ENCODE data around the gene ATM. TPM values are rescaled to one million over a fixed set of nuclear protein-coding genes. Genes with fewer than 3 reads are reported as not detected.

ATM gene
- total RNA-seq, 2 experiments from 2014 or later = 125 to 159 TPM

DNA sequence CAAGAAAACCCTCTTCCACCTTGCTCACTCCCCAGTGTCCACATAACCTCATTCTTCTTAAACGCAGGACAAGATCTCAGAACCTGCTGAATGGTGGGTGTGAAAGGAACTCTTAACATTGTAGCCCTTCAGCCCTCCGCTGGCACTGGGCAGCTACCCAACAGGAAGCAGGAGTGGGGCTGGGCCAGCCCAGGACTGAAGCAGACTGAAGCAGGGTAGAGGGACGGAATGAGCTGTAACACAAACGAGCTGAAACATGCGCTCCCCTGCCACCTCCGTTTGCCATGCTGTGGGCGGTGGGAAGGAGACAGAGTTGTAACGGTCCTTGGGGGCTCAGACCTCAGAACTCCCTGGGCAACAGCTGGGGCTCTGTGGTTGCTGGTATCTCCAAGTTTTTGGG is 24.0 kb upstream of the ATM start:
- H3K9me3 ChIP-seq (ENCODE audit: low read length) = peaks cover 7% of the 10 kb centered on the region
- peaks cover 100% of the 10 kb centered on the region for H3K36me3 ChIP-seq (ENCODE audit: insufficient read depth, low read length)
- H3K79me2 ChIP-seq (ENCODE audit: insufficient read depth, low read depth, low read length) = peaks cover 40% of the 10 kb centered on the region
- no peaks in the 10 kb centered on the region; the same call in 1 of the 2 replicates for H4K20me1 ChIP-seq (ENCODE audit: insufficient read depth, low read length)
- H2AFZ ChIP-seq (ENCODE audit: low read length) = no peak overlapping the region
- intact Hi-C loops (cut with micrococcal nuclease; ENCODE audit: unreplicated experiment) = no loop called here
- POLR2A ChIA-PET = no interaction called here
- TF ChIP-seq, protein P1, sequence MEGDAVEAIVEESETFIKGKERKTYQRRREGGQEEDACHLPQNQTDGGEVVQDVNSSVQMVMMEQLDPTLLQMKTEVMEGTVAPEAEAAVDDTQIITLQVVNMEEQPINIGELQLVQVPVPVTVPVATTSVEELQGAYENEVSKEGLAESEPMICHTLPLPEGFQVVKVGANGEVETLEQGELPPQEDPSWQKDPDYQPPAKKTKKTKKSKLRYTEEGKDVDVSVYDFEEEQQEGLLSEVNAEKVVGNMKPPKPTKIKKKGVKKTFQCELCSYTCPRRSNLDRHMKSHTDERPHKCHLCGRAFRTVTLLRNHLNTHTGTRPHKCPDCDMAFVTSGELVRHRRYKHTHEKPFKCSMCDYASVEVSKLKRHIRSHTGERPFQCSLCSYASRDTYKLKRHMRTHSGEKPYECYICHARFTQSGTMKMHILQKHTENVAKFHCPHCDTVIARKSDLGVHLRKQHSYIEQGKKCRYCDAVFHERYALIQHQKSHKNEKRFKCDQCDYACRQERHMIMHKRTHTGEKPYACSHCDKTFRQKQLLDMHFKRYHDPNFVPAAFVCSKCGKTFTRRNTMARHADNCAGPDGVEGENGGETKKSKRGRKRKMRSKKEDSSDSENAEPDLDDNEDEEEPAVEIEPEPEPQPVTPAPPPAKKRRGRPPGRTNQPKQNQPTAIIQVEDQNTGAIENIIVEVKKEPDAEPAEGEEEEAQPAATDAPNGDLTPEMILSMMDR (conservative IDR thresholded peaks at IDR 0.05; ENCODE audit: low read length) = no peak
- H3K9me2 ChIP-seq (ENCODE audit: insufficient read depth, low read length) = no peaks in the 10 kb centered on the region
- BruUV-seq (replicated peaks) = no TSS peak
- no peak overlapping the region for H3K4me3 ChIP-seq (ENCODE audit: low read depth, low read length, poor library complexity, severe bottlenecking)
- no peaks in the 10 kb centered on the region for H3K4me1 ChIP-seq (ENCODE audit: insufficient read depth, low read length, poor library complexity, severe bottlenecking)
- no peak for DNase-seq (ENCODE audit: low spot score)
- no peak overlapping the region for H3K27ac ChIP-seq (ENCODE audit: low read depth, low read length, poor library complexity, severe bottlenecking)
- CTCF ChIA-PET (ENCODE audit: unreplicated experiment) = no interaction called here
- no peak overlapping the region for H3K4me2 ChIP-seq (ENCODE audit: low read length)

DNA sequence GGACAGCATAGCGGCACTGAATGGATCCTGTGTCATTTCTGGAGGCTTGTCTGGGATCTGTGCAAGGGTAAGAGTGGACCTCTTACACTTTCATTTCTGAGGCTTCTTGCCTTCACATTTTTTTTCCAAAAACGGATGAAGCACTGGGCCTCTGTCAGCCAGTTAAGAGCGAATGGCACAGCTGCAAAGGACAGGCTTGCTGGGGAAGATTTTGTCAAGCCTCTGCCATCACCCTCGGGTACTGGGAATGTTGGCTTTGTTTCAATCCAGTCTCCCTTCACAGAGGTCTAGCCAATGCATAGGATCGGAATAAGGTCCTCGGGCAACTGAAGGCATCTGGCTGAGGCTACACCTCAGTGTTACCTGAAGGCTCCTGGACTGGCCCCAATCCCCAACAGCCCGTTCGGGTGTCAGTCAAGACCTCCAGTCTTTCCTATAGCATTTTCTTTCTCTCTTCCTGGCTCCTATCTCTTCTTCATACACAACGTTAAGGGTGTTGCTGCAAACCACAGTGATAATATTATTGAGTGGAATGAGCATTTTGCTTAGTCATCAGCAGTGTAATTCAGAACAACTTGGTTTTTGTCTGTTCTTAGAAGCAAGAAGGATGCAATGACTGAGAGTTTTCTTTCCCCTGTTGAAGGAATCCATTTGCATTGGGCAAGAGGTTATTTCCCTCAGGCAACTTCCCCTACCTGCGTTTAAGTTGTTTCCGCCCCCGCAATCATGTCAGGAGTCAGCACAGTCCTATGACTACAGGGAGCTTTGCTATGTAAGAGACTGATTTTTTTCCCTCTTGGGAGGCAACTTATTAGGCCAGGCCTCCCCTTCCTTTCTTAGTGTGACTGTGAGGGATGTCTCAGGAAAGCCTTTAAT is 23.2 kb upstream of the ATM start:
- Histone ChIP-seq H3K4me1 (ENCODE audit: insufficient read depth, low read length, poor library complexity, severe bottlenecking) (no peaks in the 10 kb centered on the region), H3K9me3 (ENCODE audit: low read length) (peaks cover 15% of the 10 kb centered on the region), H2AFZ (ENCODE audit: low read length) (no peak overlapping the region), H3K9me2 (ENCODE audit: insufficient read depth, low read length) (no peaks in the 10 kb centered on the region), H3K27ac (ENCODE audit: low read depth, low read length, poor library complexity, severe bottlenecking) (no peak overlapping the region), H3K4me2 (ENCODE audit: low read length) (no peak overlapping the region), H3K4me3 (ENCODE audit: low read depth, low read length, poor library complexity, severe bottlenecking) (no peak overlapping the region), H3K36me3 (ENCODE audit: insufficient read depth, low read length) (peaks cover 100% of the 10 kb centered on the region), H4K20me1 (ENCODE audit: insufficient read depth, low read length) (no peaks in the 10 kb centered on the region; the same call in 1 of the 2 replicates), H3K79me2 (ENCODE audit: insufficient read depth, low read depth, low read length) (peaks cover 48% of the 10 kb centered on the region)
- no peak for DNase-seq (ENCODE audit: low spot score)
- no peak for TF ChIP-seq EZH2phosphoT487 (IDR thresholded peaks at IDR 0.05; ENCODE audit: borderline replicate concordance, low read depth, low read length)
- TF ChIP-seq, protein P1 (conservative IDR thresholded peaks at IDR 0.05; ENCODE audit: low read length) = no peak
- intact Hi-C loops (cut with micrococcal nuclease; ENCODE audit: unreplicated experiment) = no loop called here
- ChIA-PET CTCF (ENCODE audit: unreplicated experiment) (no interaction called here), POLR2A (no interaction called here)
- BruUV-seq (replicated peaks) = no TSS peak

DNA sequence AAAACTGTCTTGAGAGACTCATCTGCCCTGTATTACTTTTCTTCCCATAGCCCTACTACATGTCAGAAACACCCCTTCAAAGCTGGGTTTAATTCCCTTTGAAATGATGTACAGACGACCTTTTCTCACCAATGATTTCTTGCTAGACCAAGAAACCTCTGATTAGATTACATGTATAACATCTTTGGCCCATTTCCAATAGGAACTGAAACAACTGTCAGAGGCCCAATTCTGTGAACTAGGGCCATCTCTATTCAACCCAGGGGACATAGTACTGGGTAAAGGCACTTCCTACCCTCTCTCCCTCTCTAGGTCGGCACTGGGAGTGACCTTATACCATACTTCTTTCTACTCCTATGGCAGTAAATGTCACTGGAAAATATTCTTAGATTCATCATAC is 19.8 kb upstream of the ATM start:
- Histone ChIP-seq H3K4me3 (ENCODE audit: low read depth, low read length, poor library complexity, severe bottlenecking) (no peak overlapping the region), H4K20me1 (ENCODE audit: insufficient read depth, low read length) (no peaks in the 10 kb centered on the region), H3K4me2 (ENCODE audit: low read length) (no peak overlapping the region), H3K9me3 (ENCODE audit: low read length) (peaks cover 47% of the 10 kb centered on the region), H3K4me1 (ENCODE audit: insufficient read depth, low read length, poor library complexity, severe bottlenecking) (no peaks in the 10 kb centered on the region), H3K36me3 (ENCODE audit: insufficient read depth, low read length) (peaks cover 100% of the 10 kb centered on the region), H3K9me2 (ENCODE audit: insufficient read depth, low read length) (no peaks in the 10 kb centered on the region), H3K27ac (ENCODE audit: low read depth, low read length, poor library complexity, severe bottlenecking) (no peak overlapping the region), H3K79me2 (ENCODE audit: insufficient read depth, low read depth, low read length) (peaks cover 51% of the 10 kb centered on the region), H2AFZ (ENCODE audit: low read length) (no peak overlapping the region)
- no peak for TF ChIP-seq EZH2phosphoT487 (IDR thresholded peaks at IDR 0.05; ENCODE audit: borderline replicate concordance, low read depth, low read length)
- TF ChIP-seq, protein P1 (conservative IDR thresholded peaks at IDR 0.05; ENCODE audit: low read length) = no peak
- ChIA-PET CTCF (ENCODE audit: unreplicated experiment) (no interaction called here), POLR2A (interaction anchor here (0.6 kb wide), 1 partner anchor 54 kb away, joined by 3 read pairs; no protein-coding TSS in a partner anchor)
- BruUV-seq (replicated peaks) = no TSS peak
- intact Hi-C loops (cut with micrococcal nuclease; ENCODE audit: unreplicated experiment) = no loop called here
- no peak for DNase-seq (ENCODE audit: low spot score)

Measured in OCI-LY7 (cell line).